ENCODE results near the gene KPNB1.

The KPNB1 gene

GRCh38 chr17:47685556-47686275, 36.0 kb downstream of the KPNB1 start:
- CTCF ChIA-PET, result interaction anchor here (0.6 to 0.8 kb wide), 2 partner anchors 89 to 318 kb away, joined by 4 to 5 read pairs; no protein-coding TSS in a partner anchor
- no peak for TF ChIP-seq CTCF (conservative IDR thresholded peaks at IDR 0.05; ENCODE audit: low read depth)
- DNase-seq (ENCODE audit: low spot score), result no peak
- POLR2A ChIA-PET (ENCODE audit: low non-redundant PET), result no interaction called here
- no peak overlapping the region for H3K27ac ChIP-seq

- ChIA-PET CTCF (no interaction called here), POLR2A (ENCODE audit: low non-redundant PET) (no interaction called here)
- no peak overlapping the region for H3K27ac ChIP-seq
- no peak for DNase-seq (ENCODE audit: low spot score)
- TF ChIP-seq CTCF (conservative IDR thresholded peaks at IDR 0.05; ENCODE audit: low read depth), result no peak
Measured at GRCh38 chr17:47686276-47686635, 36.5 kb downstream of the KPNB1 start.

GRCh38 chr17:47686664-47687327, 37.1 kb downstream of the KPNB1 start:
- DNase-seq (ENCODE audit: low spot score), result no peak
- POLR2A ChIA-PET (ENCODE audit: low non-redundant PET), result no interaction called here
- H3K27ac ChIP-seq, result no peak overlapping the region
- no peak for TF ChIP-seq CTCF (conservative IDR thresholded peaks at IDR 0.05; ENCODE audit: low read depth)
- CTCF ChIA-PET, result interaction anchor here (1.0 kb wide), 1 partner anchor 114 kb away, joined by 3 read pairs; no protein-coding TSS in a partner anchor

- no peak for TF ChIP-seq CTCF (conservative IDR thresholded peaks at IDR 0.05; ENCODE audit: low read depth)
- CTCF ChIA-PET, result interaction anchor here (1.0 to 1.2 kb wide), 2 partner anchors 102 to 113 kb away, joined by 3 read pairs; no protein-coding TSS in a partner anchor
- peak overlapping the region; percentile 54; the same call in 1 of the 2 replicates for H3K27ac ChIP-seq
- POLR2A ChIA-PET (ENCODE audit: low non-redundant PET), result no interaction called here
- DNase-seq (ENCODE audit: low spot score), result no peak
Measured at GRCh38 chr17:47687328-47687690, 37.6 kb downstream of the KPNB1 start.

GRCh38 chr17:47687748-47688147, 38.0 kb downstream of the KPNB1 start:
- peak overlapping the region; percentile 54 for H3K27ac ChIP-seq
- TF ChIP-seq CTCF (conservative IDR thresholded peaks at IDR 0.05; ENCODE audit: low read depth), result no peak
- DNase-seq (ENCODE audit: low spot score), result no peak
- CTCF ChIA-PET, result interaction anchor here (0.9 to 1.2 kb wide), 4 partner anchors 11 to 113 kb away, joined by 3 to 4 read pairs (median 4); no protein-coding TSS in a partner anchor
- POLR2A ChIA-PET (ENCODE audit: low non-redundant PET), result no interaction called here

- POLR2A ChIA-PET (ENCODE audit: low non-redundant PET), result no interaction called here
Measured at GRCh38 chr17:47690121-47690520, 40.4 kb downstream of the KPNB1 start.

More at GRCh38 chr17:47690121-47690520, 40.4 kb downstream of the KPNB1 start:
- DNase-seq (ENCODE audit: low spot score), result no peak
- CTCF ChIA-PET, result interaction anchor here (0.7 kb wide), 1 partner anchor 43 kb away, joined by 8 read pairs; the partner anchor contains the start of gene TBX21
- TF ChIP-seq CTCF (conservative IDR thresholded peaks at IDR 0.05; ENCODE audit: low read depth), result no peak
- H3K27ac ChIP-seq, result no peak overlapping the region
